GM18907 (cell line): ENCODE results near the gene HSD17B14.
"Not testable (repeated sequence)": the region's sequence is repeated elsewhere in the genome, so short reads cannot be mapped to it uniquely, and the experiment has no call there.

Experiments
- ATAC-seq: cut with Tn5 transposase; IDR thresholded peaks from one replicate; pipeline ENCODE4 v1.9.1; 2021; ENCODE audit warnings: mild to moderate bottlenecking, moderate library complexity; ENCODE audit not compliant: unreplicated experiment

Gene HSD17B14

DNA sequence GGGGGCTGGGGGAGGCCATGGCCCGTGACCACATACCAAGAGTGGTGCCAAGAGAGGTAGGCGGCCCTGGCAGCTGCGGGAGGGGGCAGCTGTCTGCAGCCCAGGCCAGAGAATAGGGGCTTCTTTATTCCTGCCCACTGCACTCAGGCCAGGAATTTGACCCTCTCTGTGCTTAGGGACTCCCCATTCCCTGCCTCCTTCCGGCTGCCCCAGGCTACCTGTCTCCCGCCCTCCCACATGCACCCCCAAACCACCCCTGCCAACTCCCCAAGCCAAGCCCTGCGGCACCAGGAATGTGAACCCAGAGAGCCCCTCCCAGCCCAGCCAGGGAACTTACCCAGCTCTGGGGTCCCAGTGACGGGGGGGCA is 31.4 kb upstream of the HSD17B14 start:
- ATAC-seq: no peak

DNA sequence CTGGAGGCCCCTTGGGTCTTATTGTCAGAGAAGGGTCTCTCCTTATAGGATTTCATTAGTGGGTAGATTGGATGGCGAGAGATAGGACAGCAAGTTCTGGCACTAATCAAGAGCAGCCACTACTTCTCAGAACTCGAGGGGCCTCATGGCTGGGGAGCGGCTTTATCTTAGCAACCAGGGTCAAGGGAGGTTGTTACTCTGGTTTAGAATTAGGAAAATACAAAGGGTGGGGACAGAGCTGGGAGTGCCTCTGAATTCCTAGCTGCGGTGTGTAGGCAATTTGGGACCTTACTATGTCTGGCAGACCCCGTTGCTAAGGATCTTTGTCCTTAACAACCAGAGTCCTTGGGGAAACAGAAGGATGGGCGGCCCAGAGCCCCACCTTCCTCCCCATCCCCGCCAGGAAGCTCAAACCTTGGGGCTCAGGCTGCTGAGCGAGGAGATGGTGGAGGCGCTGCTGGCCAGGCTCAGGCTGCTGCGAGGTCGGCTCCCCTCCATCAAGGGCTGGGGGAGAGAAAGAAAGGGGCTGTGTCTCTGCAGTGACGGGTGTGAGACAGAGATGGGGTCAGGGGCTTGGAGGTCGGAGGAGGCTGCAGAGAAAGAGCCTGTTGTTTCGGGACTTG is 30.9 kb upstream of the HSD17B14 start:
- no peak for ATAC-seq

DNA sequence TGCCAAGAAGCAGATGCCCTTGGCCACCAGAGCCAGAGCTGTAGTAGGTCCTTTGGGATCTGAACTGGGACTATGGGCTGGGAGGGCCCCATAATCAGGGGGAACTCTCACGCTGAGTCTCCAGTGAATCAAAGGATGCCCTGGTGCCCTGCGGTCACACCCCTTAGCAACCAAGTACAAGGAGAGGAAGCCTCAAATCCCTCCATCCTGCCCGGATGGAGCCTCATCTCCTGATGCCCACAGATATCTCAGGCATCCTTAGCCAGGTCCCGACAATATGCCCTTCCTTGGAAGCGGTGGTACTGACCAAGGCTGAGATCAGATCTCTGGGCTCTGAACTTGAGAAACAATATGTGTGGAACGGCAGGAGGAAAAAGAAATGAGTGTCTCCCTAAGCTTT is 30.4 kb upstream of the HSD17B14 start:
- no peak for ATAC-seq

DNA sequence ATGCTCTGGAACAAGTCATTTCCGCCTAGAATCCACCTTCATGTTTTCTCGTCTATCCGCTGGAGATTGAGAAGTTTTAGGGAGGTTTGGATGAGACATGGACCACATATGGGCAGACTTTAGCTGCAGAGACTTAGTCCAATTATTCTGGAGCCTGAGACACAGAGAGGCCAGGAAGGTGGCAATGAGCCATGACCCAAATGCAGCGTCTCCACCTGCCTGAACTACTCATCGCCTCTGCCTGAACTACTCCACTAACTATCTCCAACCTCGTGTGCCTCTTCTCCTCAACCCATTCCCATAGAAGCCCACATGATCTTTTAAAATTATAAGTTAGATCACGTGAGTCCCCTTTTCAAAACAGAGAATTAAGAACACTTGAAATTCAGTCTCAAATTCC is 26.5 kb upstream of the HSD17B14 start:
- ATAC-seq: no peak

DNA sequence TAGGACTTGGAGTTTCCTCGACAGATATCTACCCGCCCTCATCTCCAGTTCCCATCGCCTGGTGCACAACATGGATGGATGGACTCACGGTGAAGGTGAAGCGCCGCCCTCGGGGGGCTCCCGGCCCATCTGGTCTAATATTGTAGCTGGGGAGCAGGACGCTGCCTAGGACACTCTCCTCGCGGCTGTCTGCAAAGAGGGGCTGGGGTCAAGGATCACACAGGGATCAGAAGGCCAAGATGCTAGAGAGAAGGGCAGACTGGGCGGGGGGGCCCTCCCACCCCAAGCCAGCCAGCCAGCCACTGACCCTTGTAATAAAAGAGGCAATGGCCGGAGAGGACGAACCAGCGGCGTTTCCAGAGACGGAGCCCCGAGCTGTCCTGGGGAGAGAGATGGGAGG is 25.0 kb upstream of the HSD17B14 start:
- ATAC-seq: no peak

DNA sequence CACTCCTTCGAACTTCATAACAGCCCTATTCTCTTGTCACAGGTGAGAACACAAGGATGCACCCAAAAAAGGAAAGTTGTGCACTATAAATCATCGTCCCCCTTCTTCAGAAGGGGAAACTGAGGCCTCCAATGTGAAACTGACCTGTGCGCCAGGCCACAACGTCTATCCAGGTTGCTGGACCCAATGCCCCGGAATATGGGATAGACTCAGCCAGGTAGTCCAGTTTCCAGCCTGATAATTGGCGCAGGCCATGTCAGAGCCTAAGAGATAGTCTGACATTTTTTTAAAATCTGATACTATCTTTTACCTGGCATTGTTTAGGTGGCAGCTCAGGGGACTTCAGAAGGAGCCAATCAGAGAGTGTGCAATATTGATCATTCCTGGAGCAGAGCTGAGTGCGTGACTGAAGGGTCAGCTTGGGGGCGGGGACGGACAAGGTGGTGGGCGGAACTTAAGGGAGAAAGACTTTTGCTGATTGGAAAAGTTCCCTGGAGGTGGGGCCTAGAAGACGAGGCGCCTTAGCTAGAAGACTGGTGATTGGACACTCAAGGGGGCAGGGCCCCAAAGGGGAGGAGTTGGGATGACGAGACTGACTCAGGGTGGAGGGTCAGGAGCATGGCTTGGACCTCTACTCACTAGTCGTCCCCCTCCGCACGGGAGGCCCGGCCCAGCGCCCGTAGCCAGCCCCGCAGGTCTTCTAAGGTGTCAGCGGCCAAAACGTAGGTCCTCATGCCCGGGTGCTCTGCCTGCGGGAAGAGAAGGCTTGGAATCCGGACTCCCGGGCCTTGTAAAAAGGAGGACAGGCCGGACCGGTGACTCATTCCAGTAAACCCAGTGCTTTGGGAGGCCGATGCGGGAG is 23.7 kb upstream of the HSD17B14 start:
- no peak for ATAC-seq

DNA sequence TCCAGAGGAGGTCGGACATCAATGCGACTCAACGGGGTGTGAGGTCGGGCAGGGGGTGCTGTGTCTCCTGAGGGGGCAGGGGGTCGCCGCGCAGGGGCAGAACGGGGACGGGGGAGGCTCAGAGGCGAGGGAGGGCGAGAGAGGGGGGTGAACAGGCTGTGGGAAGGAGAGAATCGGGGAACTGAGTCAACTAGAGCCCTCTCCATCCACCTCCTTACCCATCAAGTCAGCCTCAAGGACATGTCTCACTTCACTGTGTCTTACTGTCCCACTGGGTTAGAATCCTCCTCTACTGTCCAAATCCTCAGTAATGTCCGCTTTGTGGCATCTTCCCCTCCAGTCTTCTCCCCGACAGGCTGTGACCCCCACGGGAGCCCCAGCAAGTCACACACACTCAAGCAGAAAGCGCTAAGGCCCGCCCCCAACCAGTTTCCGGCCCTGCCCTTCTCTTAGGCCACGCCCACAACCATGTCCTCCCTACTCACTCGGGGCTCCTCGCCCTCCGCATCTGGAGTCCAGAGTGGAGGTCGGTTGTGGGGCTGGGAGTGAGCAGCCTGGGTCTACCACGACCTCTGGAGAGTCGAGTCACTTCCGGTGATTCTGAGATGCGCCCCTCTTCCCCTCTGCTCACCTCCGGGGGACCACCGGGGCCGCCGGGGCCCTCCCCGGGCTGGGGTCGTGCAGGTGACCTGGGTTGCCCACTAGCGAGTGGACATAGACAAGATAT is 22.9 kb upstream of the HSD17B14 start:
- no peak for ATAC-seq

DNA sequence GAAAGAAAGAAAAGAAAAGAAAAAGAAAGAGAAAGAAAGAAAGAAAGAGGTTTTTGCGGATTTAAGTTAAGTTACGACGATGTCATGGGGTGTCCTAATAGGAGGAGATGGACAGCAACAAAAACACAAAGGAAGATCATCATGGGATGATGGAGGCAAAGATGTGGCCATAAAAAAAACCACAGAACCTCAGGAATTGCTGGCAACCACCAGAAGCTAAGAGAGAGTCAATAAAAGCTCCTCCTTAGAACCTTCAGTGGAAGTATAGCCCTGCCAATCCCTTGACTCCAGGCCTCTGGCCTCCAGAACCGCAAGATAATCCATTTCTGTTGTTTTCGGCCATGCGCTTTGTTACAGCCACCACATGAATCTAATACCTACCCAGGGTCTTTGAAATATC is 20.6 kb upstream of the HSD17B14 start:
- ATAC-seq: no peak

DNA sequence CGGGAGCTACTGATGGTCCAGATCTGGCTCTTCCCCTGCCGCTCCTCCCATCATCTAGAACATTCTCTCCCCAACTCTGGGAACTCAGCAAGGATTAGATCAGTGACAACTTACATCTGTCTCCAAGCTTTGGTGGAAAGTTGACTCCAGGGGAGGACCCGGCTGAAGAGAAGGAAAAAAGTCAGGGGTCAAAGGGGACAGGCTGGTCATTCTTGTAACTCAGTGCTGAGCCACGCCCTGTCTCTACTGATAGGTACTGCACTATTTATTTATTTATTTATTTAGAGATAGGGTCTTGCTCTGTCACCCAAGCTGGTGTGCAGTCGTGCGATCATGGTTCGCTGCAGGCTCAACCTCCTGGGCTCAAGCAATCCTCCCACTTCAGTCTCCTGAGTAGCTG is 17.8 kb upstream of the HSD17B14 start:
- no peak for ATAC-seq

DNA sequence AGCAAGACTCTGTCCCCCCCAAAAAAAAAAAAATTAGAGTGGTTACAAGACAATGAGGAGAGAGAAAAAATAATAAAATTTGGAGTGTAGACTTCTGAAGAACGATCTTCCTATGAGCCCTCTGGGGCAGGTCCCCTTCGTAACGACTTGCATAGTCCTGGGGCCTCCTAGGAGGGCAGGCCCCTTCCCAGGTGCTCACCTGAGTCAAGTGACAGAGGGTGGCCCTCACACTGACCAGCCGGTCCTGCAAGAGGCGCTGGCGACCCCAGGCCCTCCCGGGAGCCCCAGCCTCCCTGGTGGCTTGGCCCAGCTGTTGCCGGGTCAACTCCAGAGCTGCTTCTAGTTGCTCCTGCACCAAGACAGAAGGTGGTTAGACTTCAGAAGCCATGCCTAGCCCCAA is 17.2 kb upstream of the HSD17B14 start:
- ATAC-seq: no peak

DNA sequence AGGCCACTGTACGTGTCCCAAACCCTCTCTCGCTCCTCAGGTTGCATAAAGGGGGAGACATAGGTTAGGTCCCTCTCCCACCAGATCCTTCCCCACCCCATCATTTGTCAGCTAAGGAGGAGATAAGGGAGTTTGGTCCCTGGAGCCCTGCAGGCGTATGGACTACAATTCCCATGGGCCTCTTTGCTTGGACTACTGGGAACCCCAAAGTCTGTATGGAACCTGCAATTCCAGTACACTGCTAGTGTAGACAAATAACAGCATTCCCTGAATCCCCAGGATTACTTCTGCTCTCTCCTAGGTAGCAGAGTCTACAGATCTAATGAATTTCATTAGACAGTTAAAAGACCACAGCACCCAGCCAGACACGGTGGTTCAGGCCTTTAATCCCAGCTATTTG is 16.0 kb upstream of the HSD17B14 start:
- ATAC-seq: no peak

DNA sequence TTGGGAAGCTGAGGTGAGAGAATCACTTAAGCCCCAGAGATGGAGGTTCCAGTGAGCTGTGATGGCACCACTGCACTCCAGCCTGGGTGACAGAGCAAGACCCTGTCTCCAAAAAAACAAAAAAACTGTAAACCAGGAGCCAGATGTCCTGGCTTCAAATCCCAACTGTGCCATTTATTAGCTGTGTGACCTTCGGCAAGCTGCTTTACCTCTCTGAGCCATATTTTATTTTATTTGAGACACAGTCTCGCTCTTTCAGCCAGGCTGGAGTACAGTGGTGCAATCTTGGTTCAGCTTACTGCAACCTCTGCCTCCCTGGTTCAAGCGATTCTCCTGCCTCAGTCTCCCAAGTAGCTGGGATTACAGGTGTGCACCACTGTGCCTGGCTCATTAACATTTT is 10.4 kb upstream of the HSD17B14 start:
- ATAC-seq: not testable (repeated sequence)

DNA sequence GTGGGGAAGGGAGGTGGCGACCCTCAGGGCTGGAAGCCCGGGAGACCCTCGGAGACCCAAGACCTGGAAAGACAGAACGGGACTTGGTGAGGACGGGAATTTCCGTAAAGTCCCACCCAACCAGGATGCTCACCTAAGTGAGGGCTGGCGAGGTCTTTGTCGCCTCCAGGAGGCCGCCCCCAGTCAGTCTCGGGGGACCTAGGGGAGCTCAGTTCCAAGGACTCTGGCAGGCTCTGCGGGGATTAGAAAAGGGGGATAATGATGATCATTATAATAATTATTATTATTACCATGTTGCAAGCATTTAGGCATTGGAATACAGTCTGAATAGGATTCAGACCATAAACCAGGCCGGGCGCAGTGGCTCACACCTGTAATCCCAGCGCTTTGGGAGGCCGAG is 9.1 kb upstream of the HSD17B14 start:
- no peak for ATAC-seq

DNA sequence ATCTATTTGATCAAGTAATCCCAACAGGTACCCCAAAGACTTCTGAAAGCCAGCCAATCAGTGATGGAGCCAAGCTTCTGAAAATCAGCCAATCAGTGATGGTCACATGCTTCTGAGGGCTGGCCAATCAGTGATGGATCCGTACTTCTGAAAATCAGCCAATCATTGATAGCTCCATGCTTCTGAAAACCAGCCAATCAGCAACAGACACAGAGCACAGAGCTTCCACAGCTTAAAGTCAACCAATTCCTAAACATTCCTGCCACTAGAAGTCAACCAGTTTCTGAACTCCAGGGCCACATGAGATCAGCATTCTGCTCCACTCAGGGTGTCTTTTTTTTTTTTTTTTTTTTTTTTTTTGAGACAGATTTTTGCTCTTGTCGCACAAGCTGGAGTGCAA is 8.2 kb upstream of the HSD17B14 start:
- ATAC-seq: no peak

DNA sequence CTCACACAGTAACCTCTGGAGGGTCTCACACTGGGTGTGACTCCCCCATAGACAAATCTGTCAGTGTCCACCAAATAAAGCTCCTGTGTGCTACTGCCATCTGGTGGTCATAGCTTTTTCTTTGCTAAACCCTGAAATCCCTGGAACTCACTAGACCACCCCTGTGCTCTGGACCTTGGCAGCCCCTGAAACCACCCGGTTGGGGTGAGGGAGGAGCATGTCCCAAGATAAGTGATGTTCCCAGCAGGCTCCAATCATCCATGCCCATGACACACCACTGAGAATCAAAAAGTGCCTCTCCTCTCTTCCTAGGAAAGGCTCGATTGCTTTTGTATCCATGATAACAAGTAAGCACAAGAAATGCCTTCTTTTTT is 6.5 kb upstream of the HSD17B14 start:
- ATAC-seq: no peak

DNA sequence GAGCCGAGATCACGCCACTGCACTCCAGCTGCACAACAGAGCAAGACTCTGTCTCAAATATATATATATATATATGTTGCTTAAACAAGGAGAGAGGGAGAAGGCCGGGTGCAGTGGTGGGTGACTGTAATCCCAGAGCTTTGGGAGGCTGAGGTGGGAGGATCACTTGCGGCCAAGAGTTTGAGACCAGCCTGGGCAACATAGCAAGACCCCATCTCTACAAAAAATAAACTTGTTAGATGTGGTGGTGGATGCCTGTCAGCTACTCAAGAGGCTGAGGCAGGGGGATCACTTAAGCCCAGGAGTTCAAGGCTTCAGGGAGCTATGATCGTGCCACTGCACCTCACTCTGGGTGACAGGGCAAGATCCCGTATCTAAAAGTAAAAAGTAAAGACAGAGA is 5.3 kb upstream of the HSD17B14 start:
- no peak for ATAC-seq

DNA sequence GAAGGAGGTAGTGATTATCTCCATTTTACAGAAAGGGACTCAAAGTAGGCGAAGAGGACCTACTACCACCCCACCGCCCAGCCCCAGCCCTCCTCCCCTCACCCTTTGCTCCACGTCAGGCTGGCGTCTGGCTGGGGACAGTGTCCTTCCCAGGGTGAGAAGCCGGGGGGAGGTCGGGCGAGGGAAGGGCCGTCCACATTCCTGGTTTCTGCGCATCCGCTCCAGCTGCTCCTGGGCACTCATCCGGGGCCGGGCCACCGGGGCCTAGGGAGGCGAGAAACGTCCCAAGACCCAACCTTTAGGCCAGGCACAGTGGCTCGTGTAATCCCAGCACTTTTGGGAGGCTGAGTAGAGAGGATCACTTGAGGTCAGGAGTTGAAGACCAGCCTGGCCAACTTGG is 4.8 kb upstream of the HSD17B14 start:
- ATAC-seq: no peak

DNA sequence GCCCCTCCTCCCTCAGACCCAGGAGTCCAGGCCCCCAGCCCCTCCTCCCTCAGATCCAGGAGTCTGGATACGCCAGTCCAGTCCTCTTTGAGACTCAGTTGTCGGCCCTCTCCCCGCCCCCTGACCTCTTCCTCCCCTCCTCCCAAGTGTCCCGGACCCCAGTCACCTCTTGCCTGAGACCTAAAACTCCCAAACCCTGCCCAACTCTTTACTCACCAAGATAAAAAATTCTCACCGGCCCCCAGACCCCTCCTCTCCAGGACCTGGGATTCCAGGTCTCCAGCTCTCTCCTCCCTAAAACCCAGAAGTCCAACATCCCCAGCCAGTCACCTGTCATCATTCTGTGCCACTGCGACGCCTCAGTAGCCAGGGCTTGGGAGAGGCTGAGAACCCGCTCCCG is 1.4 kb upstream of the HSD17B14 start:
- ATAC-seq: no peak

DNA sequence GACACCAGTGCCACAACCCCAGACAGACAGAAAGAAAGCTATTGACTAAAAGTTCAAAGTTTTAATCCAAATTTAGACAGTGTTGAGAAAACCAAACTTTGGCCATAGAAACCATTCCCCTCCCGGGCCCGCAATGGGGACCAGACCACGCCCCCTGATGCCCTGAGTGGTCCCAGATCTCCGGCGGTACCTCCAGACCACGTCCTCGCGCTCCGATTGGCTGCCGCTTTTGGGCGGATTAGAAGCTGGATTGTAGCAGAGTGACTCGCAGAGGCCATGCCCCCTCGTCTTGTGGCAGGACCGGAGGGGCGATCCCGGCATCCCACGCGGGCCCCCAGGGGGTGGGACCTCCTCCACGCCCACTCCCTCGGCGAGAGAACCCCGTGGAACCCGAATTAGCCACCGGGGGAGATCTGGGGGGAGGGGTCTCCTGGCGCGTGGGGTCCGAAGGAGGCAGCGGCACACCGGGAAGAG is 797 bp upstream of the HSD17B14 start:
- peak; percentile 61 for ATAC-seq

DNA sequence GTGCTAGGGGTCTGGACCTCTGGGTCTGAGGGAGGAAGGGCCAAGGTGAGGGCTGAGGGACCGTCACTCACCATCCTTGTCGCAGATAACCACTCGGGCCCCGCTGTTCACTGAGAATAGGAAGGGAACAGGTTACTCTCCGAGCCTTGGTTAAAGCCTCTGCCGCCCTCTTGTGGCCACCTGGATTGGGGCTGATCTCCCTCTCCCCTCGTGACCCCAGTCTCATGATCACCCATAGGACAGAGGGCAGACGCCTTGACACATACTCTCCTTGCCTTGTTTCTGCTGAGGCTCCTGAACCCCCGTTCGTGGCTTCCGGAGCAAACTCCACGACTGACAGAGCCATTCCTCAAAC is 580 bp downstream of the HSD17B14 start:
- peak; percentile 74 for ATAC-seq

DNA sequence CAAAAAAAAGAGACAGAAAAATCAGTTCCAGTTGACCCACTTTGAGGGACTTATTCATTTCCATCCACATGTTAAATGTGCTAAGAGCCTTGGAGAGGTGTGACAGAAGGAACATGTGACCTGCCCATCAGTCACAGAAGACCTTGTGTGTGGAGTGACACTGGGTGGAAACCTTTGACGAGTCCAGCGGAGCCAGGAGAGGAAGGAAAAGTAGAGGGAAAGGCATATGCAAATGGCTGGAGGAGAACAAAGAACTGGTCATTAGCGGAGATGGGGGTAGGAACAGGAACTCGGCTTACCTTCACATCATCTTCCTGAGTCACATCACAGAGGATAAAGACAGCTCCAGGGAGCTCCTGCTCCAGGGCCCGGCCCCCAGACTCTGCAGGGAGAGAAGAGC is 2.3 kb downstream of the HSD17B14 start:
- ATAC-seq: no peak

DNA sequence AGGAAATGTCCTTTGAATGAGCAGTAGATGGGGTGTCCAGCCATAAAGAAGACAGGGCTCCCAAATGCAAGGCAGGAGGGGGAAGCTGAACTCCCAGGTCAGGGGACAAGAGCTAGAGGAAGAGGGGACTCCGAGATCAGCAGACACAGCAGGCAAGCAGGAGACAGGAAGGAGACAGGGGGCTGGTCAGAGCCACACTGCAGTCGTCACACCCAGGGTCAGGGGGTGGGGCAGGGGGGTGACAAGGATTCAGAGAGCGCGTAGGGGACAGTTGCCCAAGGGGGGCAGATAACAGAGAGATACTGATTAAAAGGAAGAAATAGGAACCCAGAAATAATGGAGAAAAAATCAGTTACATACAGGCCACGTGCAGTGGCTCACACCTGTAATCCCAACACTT is 3.2 kb downstream of the HSD17B14 start:
- no peak for ATAC-seq
